Measurements from ENCODE around the gene DEFB123.

The DEFB123 gene

DNA sequence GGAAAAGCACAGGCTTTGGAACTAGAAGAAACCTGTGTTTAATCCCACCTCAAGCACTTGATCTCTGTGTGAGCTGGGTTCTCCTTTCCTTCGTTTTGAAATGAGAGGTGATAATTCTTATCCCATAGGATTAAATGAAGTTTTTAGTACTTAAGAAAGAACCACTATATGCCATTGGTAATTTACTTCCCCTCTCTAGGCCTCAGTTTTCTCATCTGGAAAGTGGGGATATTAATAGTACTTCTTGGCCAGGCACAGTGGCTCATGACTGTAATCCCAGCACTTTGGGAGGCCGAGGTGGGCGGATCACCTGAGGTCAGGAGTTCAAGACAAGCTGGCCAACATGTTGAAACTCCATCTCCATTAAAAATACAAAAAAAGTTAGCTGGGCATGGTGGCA, 48.7 kb downstream of the DEFB123 start:
- H3K4me3 ChIP-seq (ENCODE audit: low read depth, low read length) = no peak overlapping the region
- H3K27ac ChIP-seq = no peak overlapping the region
- H3K36me3 ChIP-seq = no peaks in the 10 kb centered on the region
- H3K9me3 ChIP-seq (ENCODE audit: severe bottlenecking) = no peaks in the 10 kb centered on the region
- H3K27me3 ChIP-seq (ENCODE audit: insufficient read depth, low read depth, severe bottlenecking) = no peaks in the 10 kb centered on the region
- no peak for DNase-seq
- TF ChIP-seq, protein P1, sequence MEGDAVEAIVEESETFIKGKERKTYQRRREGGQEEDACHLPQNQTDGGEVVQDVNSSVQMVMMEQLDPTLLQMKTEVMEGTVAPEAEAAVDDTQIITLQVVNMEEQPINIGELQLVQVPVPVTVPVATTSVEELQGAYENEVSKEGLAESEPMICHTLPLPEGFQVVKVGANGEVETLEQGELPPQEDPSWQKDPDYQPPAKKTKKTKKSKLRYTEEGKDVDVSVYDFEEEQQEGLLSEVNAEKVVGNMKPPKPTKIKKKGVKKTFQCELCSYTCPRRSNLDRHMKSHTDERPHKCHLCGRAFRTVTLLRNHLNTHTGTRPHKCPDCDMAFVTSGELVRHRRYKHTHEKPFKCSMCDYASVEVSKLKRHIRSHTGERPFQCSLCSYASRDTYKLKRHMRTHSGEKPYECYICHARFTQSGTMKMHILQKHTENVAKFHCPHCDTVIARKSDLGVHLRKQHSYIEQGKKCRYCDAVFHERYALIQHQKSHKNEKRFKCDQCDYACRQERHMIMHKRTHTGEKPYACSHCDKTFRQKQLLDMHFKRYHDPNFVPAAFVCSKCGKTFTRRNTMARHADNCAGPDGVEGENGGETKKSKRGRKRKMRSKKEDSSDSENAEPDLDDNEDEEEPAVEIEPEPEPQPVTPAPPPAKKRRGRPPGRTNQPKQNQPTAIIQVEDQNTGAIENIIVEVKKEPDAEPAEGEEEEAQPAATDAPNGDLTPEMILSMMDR (IDR thresholded peaks at IDR 0.05; ENCODE audit: low read depth, low read length) = no peak

DNA sequence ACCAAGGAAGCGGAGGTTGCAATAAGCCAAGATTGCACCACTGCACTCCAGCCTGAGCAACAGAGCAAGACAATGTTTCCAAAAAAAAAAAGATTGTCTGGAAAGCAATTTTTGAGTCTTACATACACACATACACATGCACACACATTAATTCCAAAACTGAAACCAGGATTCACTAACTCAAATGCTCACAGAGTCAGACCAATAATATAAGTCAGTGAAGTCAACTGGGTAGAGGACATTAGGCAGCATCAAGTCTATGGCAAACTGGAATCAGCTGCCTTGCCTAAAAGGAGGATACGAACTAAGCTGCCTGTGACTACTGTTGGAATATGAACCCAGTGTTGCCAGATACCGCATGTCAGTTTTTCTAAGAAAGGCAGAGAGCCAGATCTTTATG, 50.3 kb downstream of the DEFB123 start:
- Histone ChIP-seq H3K36me3 (no peaks in the 10 kb centered on the region), H3K9me3 (ENCODE audit: severe bottlenecking) (no peaks in the 10 kb centered on the region), H3K4me3 (ENCODE audit: low read depth, low read length) (no peak overlapping the region), H3K27ac (no peak overlapping the region), H3K27me3 (ENCODE audit: insufficient read depth, low read depth, severe bottlenecking) (no peaks in the 10 kb centered on the region)
- TF ChIP-seq, protein P1 (IDR thresholded peaks at IDR 0.05; ENCODE audit: low read depth, low read length) = no peak
- DNase-seq = no peak

DNA sequence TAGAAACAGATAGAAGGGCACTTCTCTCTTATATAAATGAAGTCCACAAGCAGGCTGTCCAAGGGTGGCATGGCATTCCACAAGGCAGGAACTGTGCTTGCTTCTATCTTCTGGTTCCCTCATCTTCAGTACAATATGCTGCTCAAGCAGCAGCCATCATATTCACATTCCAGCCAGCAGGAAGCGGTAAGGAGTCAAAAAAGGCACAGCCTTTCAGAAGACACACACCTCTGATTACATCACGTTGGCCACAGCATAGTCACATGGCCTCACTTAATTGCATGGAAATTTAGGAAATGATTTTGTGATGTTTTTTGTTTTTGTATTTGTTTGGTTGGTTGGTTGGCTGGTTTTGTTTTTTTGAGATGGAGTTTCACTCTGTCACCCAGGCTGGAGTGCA, 53.7 kb downstream of the DEFB123 start:
- Histone ChIP-seq H3K27me3 (ENCODE audit: insufficient read depth, low read depth, severe bottlenecking) (no peaks in the 10 kb centered on the region), H3K36me3 (no peaks in the 10 kb centered on the region), H3K4me3 (ENCODE audit: low read depth, low read length) (no peak overlapping the region), H3K27ac (no peak overlapping the region), H3K9me3 (ENCODE audit: severe bottlenecking) (no peaks in the 10 kb centered on the region)
- TF ChIP-seq, protein P1 (IDR thresholded peaks at IDR 0.05; ENCODE audit: low read depth, low read length) = peak; percentile 58
- peak; percentile 59 for DNase-seq

DNA sequence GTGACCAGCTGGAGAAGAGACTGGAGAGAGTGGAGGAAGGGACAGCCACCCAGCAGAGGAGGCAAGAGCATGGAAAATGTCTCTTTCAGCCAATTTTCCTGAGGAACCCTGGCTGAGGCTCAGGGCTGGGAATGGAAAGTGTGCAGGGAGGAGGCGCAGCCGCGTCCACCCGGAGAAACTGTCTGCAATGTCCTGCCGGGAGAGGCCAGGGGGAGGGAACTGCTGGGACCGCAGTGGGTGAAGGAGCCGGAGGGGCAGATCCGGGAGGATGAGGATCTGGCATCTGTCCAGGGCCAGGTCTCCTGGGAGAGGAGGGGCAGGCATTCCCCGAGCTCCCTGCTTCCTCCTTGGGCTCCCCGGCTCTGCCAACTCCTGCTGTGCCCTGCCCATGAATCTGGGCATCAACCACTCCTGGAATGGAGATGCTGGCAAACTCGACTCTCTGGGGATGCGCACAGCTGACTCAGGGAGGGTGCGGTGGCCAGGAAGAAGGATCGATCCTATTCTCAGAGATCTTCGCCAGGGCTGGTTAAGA, 56.4 kb downstream of the DEFB123 start:
- peak overlapping the region; percentile 73 for H3K27ac ChIP-seq
- DNase-seq = peak; percentile 78

DNA sequence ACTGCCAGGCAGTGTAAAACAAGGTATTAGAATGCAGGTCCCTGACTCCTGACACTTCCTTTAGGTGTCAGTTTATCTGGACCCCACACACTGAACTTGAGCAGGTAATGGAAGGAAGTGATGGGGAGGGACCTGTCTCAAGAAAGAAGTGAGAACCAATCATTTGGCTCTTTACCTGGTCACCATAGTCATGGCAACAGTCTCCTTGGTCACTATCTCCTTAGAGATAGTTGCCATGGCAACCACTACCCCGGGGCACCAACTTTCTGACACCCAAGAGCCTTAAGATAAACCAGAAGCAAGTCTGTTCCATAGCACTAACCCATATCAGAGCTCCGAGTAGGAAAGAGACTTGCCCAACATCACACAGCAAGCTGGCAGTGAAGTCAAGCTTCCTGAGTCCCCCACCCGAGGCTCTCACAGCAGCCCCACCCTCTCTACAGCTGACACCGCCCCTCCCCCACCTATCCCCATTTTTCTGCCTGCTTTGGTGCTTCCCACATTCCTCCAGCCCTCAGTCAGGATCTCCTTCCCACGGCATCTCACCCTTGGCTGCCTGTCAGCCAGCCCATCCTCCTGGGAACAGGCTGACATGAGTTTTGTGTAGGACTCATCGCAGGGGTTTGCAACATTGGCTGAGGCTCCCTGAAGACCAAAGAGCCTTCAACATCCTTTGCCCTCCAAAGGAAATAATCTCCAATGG, 57.6 kb downstream of the DEFB123 start:
- H3K27ac ChIP-seq = peak overlapping the region; percentile 73; the same call in 1 of the 2 replicates
- H3K4me3 ChIP-seq (ENCODE audit: low read depth, low read length) = no peak overlapping the region; the same call in 1 of the 2 replicates
- DNase-seq = no peak
- TF ChIP-seq, protein P1 (IDR thresholded peaks at IDR 0.05; ENCODE audit: low read depth, low read length) = no peak
- H3K9me3 ChIP-seq (ENCODE audit: severe bottlenecking) = no peaks in the 10 kb centered on the region
- H3K36me3 ChIP-seq = no peaks in the 10 kb centered on the region
- H3K27me3 ChIP-seq (ENCODE audit: insufficient read depth, low read depth, severe bottlenecking) = no peaks in the 10 kb centered on the region

More for the DNA sequence above, 56.4 kb downstream of the DEFB123 start:
- no peaks in the 10 kb centered on the region for H3K27me3 ChIP-seq (ENCODE audit: insufficient read depth, low read depth, severe bottlenecking)
- no peaks in the 10 kb centered on the region for H3K36me3 ChIP-seq
- TF ChIP-seq, protein P1 (IDR thresholded peaks at IDR 0.05; ENCODE audit: low read depth, low read length) = no peak
- H3K4me3 ChIP-seq (ENCODE audit: low read depth, low read length) = peak overlapping the region; percentile 44
- no peaks in the 10 kb centered on the region for H3K9me3 ChIP-seq (ENCODE audit: severe bottlenecking)

Data from WERI-Rb-1 (cell line).